HEK293T (cell line): ENCODE data around the gene ACADS.

Experiments
- ARNT ChIP-seq: fragments of 450-650 bp; IDR thresholded peaks from 2 replicates; pipeline ENCODE4 v1.6.1; 2017; ENCODE audit warnings: mild to moderate bottlenecking
- BHLHE40 ChIP-seq: fragments of 450-650 bp; IDR thresholded peaks from 2 replicates; pipeline ENCODE4 v1.6.1; 2016; ENCODE audit warnings: mild to moderate bottlenecking, moderate library complexity, borderline replicate concordance
- ELF4 ChIP-seq: fragments of 450-650 bp; IDR thresholded peaks from 2 replicates; pipeline ENCODE4 v1.6.1; 2017; ENCODE audit warnings: antibody characterized with exemption
- FOXA1 ChIP-seq: fragments of 450-650 bp; IDR thresholded peaks from 2 replicates; pipeline ENCODE4 v1.6.1; 2016; ENCODE audit warnings: mild to moderate bottlenecking
- FOXK2 ChIP-seq: fragments of 450-650 bp; IDR thresholded peaks from 2 replicates; pipeline ENCODE4 v1.6.1; 2016; ENCODE audit warnings: mild to moderate bottlenecking
- FOXM1 ChIP-seq: fragments of 450-650 bp; IDR thresholded peaks from 2 replicates; pipeline ENCODE4 v1.6.1; 2017; ENCODE audit warnings: mild to moderate bottlenecking, borderline replicate concordance
- HDGF ChIP-seq: fragments of 450-650 bp; IDR thresholded peaks from 2 replicates; pipeline ENCODE4 v1.6.1; 2017; ENCODE audit warnings: antibody characterized with exemption, borderline replicate concordance
- L3MBTL2 ChIP-seq: fragments of 450-650 bp; conservative IDR thresholded peaks from 2 replicates; pipeline ENCODE4 v1.6.1; 2016; ENCODE audit warnings: mild to moderate bottlenecking
- NFRKB ChIP-seq: fragments of 450-650 bp; IDR thresholded peaks from 2 replicates; pipeline ENCODE4 v1.6.1; 2016; ENCODE audit warnings: mild to moderate bottlenecking, moderate library complexity
- SP1 ChIP-seq: fragments of 450-650 bp; IDR thresholded peaks from 2 replicates; pipeline ENCODE4 v1.6.1; 2017
- TARDBP ChIP-seq: fragments of 450-650 bp; IDR thresholded peaks from 2 replicates; pipeline ENCODE4 v1.6.1; 2016
- ZNF384 ChIP-seq: fragments of 450-650 bp; IDR thresholded peaks from 2 replicates; pipeline ENCODE4 v1.6.1; 2016

DNA sequence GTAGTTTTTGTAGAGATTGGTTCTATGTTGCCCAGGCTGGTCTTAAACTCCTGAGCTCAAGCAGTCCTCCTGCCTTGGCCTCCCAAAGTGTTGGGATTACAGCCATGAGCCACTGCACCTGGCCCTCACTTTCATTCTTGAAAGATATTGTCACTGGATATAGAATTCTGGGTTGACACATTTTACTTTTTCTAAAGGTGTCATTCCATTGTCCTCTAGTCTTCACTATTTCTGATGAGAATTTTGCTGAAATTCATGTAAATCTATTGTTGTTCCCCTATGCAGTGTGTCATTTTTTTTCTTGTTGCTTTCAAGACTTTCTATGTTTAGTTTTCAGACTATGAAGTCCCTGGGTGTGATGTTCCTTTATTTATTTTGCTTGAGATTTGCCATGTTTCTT is 29.2 kb downstream of the ACADS start:
- TF ChIP-seq TARDBP: no peak
- no peak for TF ChIP-seq HDGF
- no peak for TF ChIP-seq SP1
- TF ChIP-seq L3MBTL2: no peak
- no peak for TF ChIP-seq ZNF384
- TF ChIP-seq ELF4: no peak
- no peak for TF ChIP-seq ARNT
- TF ChIP-seq FOXA1: no peak
- TF ChIP-seq FOXK2: no peak
- no peak for TF ChIP-seq BHLHE40
- no peak for TF ChIP-seq NFRKB
- TF ChIP-seq FOXM1: no peak
